Keratinocyte (primary cell): Measurements from ENCODE around the gene TMUB1. TPM values are rescaled to one million over a fixed set of nuclear protein-coding genes. Genes with fewer than 3 reads are reported as not detected.

Source experiments
- DNase-seq: peaks from one replicate; pipeline ENCODE4 v3.0.0-alpha.2; 2011; ENCODE audit warnings: low read depth, missing footprints, low spot score
- FAIRE-seq: peaks from 2 replicates; lab custom pipeline; 2011; peaks lifted over from hg19 to GRCh38; lab: Jason Lieb, UNC
- H2AFZ ChIP-seq: 2 replicates; pipeline ENCODE4 v1.6.0; 2012; ENCODE audit warnings: low read length, control low read depth, inconsistent platforms; ENCODE audit not compliant: control insufficient read depth
- H3K27ac ChIP-seq: 2 replicates; pipeline ENCODE4 v1.5.1; 2011; ENCODE audit warnings: low read length; ENCODE audit not compliant: control insufficient read depth, insufficient read depth
- H3K27me3 ChIP-seq: 3 replicates; pipeline ENCODE4 v1.6.0; 2011; ENCODE audit warnings: low read length; ENCODE audit not compliant: control insufficient read depth, insufficient read depth; ENCODE audit errors: extremely low read depth
- H3K36me3 ChIP-seq, 2 experiments: 2 replicates in 1 of 2; 3 replicates in 1 of 2; pipeline ENCODE4 v1.5.1; 2011; ENCODE audit warnings: low read length in 2 of 2, mild to moderate bottlenecking in 1 of 2; ENCODE audit not compliant: control insufficient read depth in 2 of 2, insufficient read depth in 2 of 2; ENCODE audit errors: extremely low read depth in 1 of 2
- H3K4me1 ChIP-seq: 3 replicates; pipeline ENCODE4 v1.5.1; 2011; ENCODE audit warnings: low read length; ENCODE audit not compliant: control insufficient read depth, insufficient read depth; ENCODE audit errors: extremely low read depth
- H3K4me2 ChIP-seq: 3 replicates; pipeline ENCODE4 v1.6.0; 2011; ENCODE audit warnings: low read depth, low read length; ENCODE audit not compliant: control insufficient read depth, insufficient read depth; ENCODE audit errors: extremely low read depth
- H3K4me3 ChIP-seq, 3 experiments: fragments of 200-600 bp in 1 of 3; sonication (generic) in 1 of 3; 2 replicates in 2 of 3; 3 replicates in 1 of 3; pipeline ENCODE4 v1.5.1; 2011 to 2016; ENCODE audit warnings: low read length in 3 of 3, mild to moderate bottlenecking in 3 of 3, control low read depth in 2 of 3, inconsistent platforms in 1 of 3, low read depth in 1 of 3, mixed read lengths in 1 of 3, mixed run types in 1 of 3, moderate library complexity in 1 of 3; ENCODE audit not compliant: control insufficient read depth in 2 of 3, insufficient read depth in 2 of 3; ENCODE audit errors: extremely low read depth in 1 of 3
- H3K79me2 ChIP-seq: 2 replicates; pipeline ENCODE4 v1.6.0; 2012; ENCODE audit warnings: low read length; ENCODE audit not compliant: control insufficient read depth, insufficient read depth
- H3K9ac ChIP-seq: 3 replicates; pipeline ENCODE4 v1.6.0; 2011; ENCODE audit warnings: low read length; ENCODE audit not compliant: control insufficient read depth, insufficient read depth; ENCODE audit errors: extremely low read depth
- H3K9me1 ChIP-seq: 3 replicates; pipeline ENCODE4 v1.6.0; 2011; ENCODE audit warnings: low read length; ENCODE audit not compliant: control insufficient read depth, insufficient read depth; ENCODE audit errors: extremely low read depth
- H3K9me3 ChIP-seq: 2 replicates; pipeline ENCODE4 v1.5.1; 2012; ENCODE audit warnings: low read depth, low read length; ENCODE audit not compliant: control insufficient read depth
- H4K20me1 ChIP-seq: 3 replicates; pipeline ENCODE4 v1.6.0; 2011; ENCODE audit warnings: low read length; ENCODE audit not compliant: control insufficient read depth, insufficient read depth; ENCODE audit errors: extremely low read depth
- EZH2 ChIP-seq: IDR thresholded peaks from one replicate; pipeline ENCODE4 v1.6.1; 2012; ENCODE audit warnings: inconsistent platforms, mild to moderate bottlenecking, low read length, moderate library complexity
- dilution Hi-C: fragments of 300-500 bp; cut with MboI; formaldehyde crosslinking; loops from one replicate; pipeline ENCODE4 v1.7.0; 2020; ENCODE audit warnings: low sequenced_read_pairs; ENCODE audit not compliant: extremely low pct_ligation_motif_present
- polyA plus RNA-seq, 5 experiments: library from polyadenylated mRNA; depleted of rRNA in 3 of 5; stranded (reverse) in 3 of 5; stranded (forward) in 1 of 5; unstranded in 1 of 5; fragments of >200 nt; gene quantifications; 1 replicate in 1 of 5; 2 replicates in 3 of 5; 3 replicates in 1 of 5; pipeline versions ENCODE4 v1.2.1 to v1.2.3, GENCODE V29; 2011 to 2012; ENCODE audit warnings: missing spikeins in 2 of 5, low read depth in 1 of 5, low replicate concordance in 1 of 5
- TF ChIP-seq, protein P1 (sequence below), 3 experiments: IDR thresholded peaks in 1 of 3; conservative IDR thresholded peaks in 1 of 3; optimal IDR thresholded peaks in 1 of 3; 2 replicates in 2 of 3; 3 replicates in 1 of 3; pipeline versions ENCODE3 to v1.5.1; 2011; ENCODE audit warnings: low read length in 3 of 3, mild to moderate bottlenecking in 3 of 3, moderate library complexity in 2 of 3, control low read depth in 1 of 3, inconsistent platforms in 1 of 3; ENCODE audit not compliant: insufficient read depth in 2 of 3; ENCODE audit errors: extremely low read depth in 1 of 3

Gene TMUB1
- polyA plus RNA-seq, 1 donor (not counting 4 experiments of a cell fraction or from before 2014, with no cell fraction given) = 12.2 TPM

DNA sequence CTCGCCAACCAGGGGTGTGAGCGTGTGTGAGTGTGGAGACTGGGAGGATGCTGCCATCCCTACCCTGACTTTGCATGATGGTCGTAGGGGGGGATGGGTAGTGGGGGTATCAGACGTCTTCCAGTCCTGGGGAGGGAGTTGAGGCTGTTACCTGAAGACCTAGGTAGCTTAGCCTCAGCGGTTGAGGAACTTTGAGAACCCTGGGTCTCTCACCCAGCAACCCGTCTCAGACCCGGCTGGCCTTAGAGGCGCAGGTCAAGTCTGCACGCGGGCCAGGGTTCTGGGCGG lies 21.2 kb downstream of the TMUB1 start:
- DNase-seq = no peak
- peaks cover 14 to 18% of the 10 kb centered on the region in 2 experiments for H3K36me3 ChIP-seq
- no peak overlapping the region for H3K27ac ChIP-seq
- dilution Hi-C loops = no loop called here
- H3K79me2 ChIP-seq = peaks cover 35% of the 10 kb centered on the region
- TF ChIP-seq, protein P1, sequence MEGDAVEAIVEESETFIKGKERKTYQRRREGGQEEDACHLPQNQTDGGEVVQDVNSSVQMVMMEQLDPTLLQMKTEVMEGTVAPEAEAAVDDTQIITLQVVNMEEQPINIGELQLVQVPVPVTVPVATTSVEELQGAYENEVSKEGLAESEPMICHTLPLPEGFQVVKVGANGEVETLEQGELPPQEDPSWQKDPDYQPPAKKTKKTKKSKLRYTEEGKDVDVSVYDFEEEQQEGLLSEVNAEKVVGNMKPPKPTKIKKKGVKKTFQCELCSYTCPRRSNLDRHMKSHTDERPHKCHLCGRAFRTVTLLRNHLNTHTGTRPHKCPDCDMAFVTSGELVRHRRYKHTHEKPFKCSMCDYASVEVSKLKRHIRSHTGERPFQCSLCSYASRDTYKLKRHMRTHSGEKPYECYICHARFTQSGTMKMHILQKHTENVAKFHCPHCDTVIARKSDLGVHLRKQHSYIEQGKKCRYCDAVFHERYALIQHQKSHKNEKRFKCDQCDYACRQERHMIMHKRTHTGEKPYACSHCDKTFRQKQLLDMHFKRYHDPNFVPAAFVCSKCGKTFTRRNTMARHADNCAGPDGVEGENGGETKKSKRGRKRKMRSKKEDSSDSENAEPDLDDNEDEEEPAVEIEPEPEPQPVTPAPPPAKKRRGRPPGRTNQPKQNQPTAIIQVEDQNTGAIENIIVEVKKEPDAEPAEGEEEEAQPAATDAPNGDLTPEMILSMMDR (optimal IDR thresholded peaks at IDR 0.05 in 1 of 3, IDR thresholded peaks at IDR 0.05 in 1 of 3, conservative IDR thresholded peaks at IDR 0.05 in 1 of 3; ENCODE audit: extremely low read depth in 1 of 3, insufficient read depth in 2 of 3, low read length in 3 of 3) = no peak
- TF ChIP-seq EZH2 = no peak
- no peaks in the 10 kb centered on the region for H3K27me3 ChIP-seq
- FAIRE-seq = no peak
- H2AFZ ChIP-seq = no peak overlapping the region
- no peaks in the 10 kb centered on the region for H3K9me3 ChIP-seq
- H4K20me1 ChIP-seq = no peaks in the 10 kb centered on the region
- H3K4me1 ChIP-seq = peaks cover 38% of the 10 kb centered on the region
- no peak overlapping the region for H3K4me3 ChIP-seq
- H3K4me2 ChIP-seq = no peak overlapping the region
- no peak overlapping the region for H3K9ac ChIP-seq
- H3K9me1 ChIP-seq = peaks cover 4% of the 10 kb centered on the region

- Histone ChIP-seq H3K79me2 (peaks cover 35% of the 10 kb centered on the region), H3K9me1 (peaks cover 4% of the 10 kb centered on the region), H3K4me3 (no peak overlapping the region), H3K27me3 (no peaks in the 10 kb centered on the region), H3K4me1 (peaks cover 43% of the 10 kb centered on the region), H3K27ac (no peak overlapping the region), H3K9me3 (no peaks in the 10 kb centered on the region), H2AFZ (no peak overlapping the region), H3K9ac (no peak overlapping the region), H3K36me3 (peaks cover 10 to 18% of the 10 kb centered on the region in 2 experiments), H3K4me2 (no peak overlapping the region), H4K20me1 (no peaks in the 10 kb centered on the region)
- TF ChIP-seq, protein P1 (optimal IDR thresholded peaks at IDR 0.05 in 1 of 3, IDR thresholded peaks at IDR 0.05 in 1 of 3, conservative IDR thresholded peaks at IDR 0.05 in 1 of 3; ENCODE audit: extremely low read depth in 1 of 3, insufficient read depth in 2 of 3, low read length in 3 of 3) = no peak
- no peak for TF ChIP-seq EZH2
- no peak for FAIRE-seq
- no peak for DNase-seq
- dilution Hi-C loops = no loop called here
Measured at GRCh38 chr7:151061213-151062110, 21.8 kb downstream of the TMUB1 start.
